ENCODE results near the gene IRAK1.

- TF ChIP-seq, protein P1, sequence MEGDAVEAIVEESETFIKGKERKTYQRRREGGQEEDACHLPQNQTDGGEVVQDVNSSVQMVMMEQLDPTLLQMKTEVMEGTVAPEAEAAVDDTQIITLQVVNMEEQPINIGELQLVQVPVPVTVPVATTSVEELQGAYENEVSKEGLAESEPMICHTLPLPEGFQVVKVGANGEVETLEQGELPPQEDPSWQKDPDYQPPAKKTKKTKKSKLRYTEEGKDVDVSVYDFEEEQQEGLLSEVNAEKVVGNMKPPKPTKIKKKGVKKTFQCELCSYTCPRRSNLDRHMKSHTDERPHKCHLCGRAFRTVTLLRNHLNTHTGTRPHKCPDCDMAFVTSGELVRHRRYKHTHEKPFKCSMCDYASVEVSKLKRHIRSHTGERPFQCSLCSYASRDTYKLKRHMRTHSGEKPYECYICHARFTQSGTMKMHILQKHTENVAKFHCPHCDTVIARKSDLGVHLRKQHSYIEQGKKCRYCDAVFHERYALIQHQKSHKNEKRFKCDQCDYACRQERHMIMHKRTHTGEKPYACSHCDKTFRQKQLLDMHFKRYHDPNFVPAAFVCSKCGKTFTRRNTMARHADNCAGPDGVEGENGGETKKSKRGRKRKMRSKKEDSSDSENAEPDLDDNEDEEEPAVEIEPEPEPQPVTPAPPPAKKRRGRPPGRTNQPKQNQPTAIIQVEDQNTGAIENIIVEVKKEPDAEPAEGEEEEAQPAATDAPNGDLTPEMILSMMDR (IDR thresholded peaks at IDR 0.05) = no peak
- TF ChIP-seq EP300 (IDR thresholded peaks at IDR 0.05) = no peak
Observed at GRCh38 chrX:153973127-153974002, 46.3 kb downstream of the IRAK1 start.

All from gastroesophageal sphincter (tissue), 3 donors.